ENCODE data around the gene RARRES1.

RARRES1 gene

DNA sequence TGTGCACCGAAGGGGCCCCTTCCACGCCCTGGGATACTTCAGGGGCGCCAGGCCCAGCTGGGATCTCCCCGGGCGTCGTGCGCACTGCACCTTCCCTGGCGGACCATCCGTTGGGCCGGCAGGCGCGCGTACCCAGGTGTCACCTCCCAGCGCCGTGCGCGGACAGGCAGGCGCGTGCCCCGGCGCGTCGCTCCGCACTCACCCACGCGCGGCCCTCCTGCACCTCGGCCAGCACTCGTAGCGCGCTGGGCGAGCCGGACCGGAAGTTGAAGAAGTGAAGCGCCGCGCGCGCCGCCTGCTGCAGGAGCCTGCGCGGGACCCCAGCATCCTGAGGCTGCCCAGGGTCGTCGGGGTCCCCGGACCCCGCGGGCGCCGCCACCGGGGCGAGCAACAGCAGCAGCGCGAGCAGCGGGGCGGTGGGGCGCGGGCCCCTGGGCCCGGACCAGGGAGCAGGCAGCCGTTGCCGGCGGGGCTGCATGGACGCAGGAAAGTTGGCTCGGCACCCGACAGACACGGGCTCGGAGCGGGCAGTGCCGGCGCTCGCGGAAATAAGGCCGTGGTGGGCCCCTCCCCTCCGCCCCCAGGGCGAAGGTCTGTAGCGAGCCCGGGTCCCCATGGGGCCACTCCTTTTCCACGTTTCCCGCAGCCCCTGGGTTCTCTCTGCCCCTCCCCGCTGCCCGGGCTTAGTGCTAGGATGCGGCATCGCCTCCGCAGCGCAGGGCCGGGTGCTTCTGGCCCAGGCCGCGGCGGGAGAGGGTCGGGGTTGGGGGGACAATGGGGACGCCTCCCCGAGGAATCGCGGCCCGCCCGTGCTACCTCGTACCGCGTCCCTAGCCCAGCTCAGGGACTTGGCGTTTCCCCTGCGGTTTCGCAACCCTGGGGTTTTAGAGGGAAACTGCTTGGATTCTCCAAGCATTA lies at the start of gene RARRES1:
TSS of gene RARRES1 (minus strand) at position 520 of the 918 bp plus-strand sequence. CDS start at position 478, 42 bp downstream.
- DNase-seq (ENCODE audit: low spot score) = peak; percentile 54

DNA sequence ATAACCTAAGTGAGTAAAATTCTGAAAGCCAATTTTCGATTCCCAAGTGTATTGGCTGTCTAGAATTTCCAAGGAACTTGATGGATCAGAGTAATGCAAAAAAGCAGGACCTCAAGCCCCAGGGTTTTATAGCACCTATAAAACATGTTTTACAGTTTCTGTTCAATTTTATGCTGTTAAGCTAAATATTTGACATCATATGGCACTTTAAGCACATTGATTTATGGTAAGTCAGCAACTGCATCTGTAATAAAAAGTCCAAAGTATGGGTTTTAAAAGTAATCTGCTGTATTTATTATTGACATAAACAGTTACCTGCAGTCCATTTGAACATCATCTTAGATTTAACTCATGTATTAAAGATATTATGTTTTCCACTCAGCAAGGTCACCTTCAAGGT lies 49.6 kb upstream of the RARRES1 start:
- DNase-seq (ENCODE audit: low spot score) = no peak

DNA sequence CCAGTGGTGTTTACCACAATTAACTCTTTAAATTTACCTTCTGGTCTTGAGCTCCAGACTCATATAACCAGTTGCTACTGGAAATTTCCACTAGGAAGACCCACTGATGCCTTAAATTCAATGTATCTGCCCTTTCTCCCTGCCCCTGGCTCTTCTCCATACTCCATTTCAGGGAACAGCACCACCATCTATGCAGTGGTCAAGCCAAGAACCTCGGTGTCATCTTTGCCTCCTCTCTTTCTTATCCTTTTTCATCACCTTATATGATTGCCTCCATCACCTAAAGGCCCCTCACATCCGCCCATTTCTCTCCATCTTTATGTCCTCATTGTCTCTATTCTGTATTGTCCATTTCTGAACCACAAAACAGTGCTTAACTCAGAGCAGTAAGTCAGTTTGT lies 48.9 kb upstream of the RARRES1 start:
- no peak for DNase-seq (ENCODE audit: low spot score)

DNA sequence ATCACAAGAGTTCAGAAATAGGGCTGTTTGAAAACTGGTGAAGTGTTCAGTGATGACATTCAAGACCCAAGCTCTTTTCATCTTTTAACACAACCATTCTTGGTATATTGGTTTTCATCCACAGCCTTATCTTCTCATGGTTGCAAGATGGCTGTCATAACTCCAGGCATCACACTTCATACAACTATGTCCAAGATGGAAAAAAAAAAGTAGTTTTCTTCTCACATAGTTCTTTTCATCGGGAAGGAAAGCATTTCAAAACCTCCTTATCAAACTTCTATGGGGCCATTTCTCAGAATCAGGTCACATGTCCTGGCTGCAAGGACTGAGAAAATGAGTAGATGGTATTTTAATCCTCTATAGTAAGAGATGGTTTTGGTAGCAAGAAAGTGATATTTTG lies 48.5 kb upstream of the RARRES1 start:
- DNase-seq (ENCODE audit: low spot score) = no peak

GRCh38 chr3:158777161-158777873 lies 45.1 kb upstream of the RARRES1 start:
- DNase-seq (ENCODE audit: low spot score) = no peak

- DNase-seq (ENCODE audit: low spot score) = no peak
Measured at GRCh38 chr3:158776531-158776930, 44.3 kb upstream of the RARRES1 start.

- DNase-seq (ENCODE audit: low spot score) = no peak
Measured at GRCh38 chr3:158775426-158776410, 43.5 kb upstream of the RARRES1 start.

- no peak for DNase-seq (ENCODE audit: low spot score)
Measured at GRCh38 chr3:158774965-158775364, 42.7 kb upstream of the RARRES1 start.

- DNase-seq (ENCODE audit: low spot score) = no peak
Measured at GRCh38 chr3:158773845-158774830, 41.9 kb upstream of the RARRES1 start.

GRCh38 chr3:158773166-158773565 lies 40.9 kb upstream of the RARRES1 start:
- DNase-seq (ENCODE audit: low spot score) = no peak

- no peak for DNase-seq (ENCODE audit: low spot score)
Measured at GRCh38 chr3:158771982-158772381, 39.7 kb upstream of the RARRES1 start.

DNA sequence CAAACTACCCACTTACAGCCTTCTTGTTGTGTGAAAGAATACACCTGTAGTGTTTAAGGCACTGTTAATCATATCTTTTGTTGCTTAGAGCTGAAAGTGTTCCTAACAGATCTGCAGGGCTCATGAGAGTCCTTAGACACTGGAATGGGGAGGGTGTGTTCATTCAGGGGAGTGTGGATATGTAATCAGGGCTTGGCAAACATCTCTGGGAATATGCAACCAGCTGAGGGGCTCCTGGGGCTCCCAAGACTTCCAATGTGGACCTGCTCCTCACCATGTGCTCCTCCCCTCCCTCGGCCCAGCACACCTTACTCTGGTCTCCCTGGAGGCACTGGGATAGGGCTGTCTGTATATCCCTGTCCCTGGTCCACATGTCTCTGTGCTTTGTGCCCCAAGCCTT lies 39.3 kb upstream of the RARRES1 start:
- DNase-seq (ENCODE audit: low spot score) = no peak

DNA sequence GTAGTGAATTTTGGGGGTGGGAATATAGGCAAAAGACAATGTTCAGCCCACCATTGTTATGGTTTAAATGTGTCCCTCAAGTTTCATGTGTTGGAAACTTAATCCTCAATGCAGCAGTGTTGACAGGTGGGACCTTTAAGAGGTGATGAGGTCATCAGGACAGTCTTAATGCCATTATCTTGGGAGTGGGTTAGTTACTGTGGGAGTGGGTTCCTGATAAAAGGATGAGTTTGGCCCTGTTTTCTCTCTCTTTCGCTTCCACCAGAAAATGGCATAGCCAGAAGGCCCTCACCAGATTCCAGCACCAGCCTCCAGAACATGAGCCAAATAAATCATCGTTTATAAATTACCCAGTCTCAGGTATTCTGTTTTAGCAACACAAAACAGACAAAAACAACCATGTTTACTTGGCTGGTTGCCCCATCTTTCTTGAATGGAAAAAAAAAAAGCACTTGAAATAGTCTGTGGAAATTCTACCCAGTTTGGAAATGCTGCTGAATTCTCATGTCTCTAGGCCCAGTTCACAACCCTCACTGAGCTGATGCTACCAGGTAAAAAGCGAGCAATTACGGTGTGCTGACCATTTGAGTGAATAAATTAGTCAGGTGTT lies 38.6 kb upstream of the RARRES1 start:
- DNase-seq (ENCODE audit: low spot score) = no peak

- no peak for DNase-seq (ENCODE audit: low spot score)
Measured at GRCh38 chr3:158769952-158770740, 37.9 kb upstream of the RARRES1 start.

DNA sequence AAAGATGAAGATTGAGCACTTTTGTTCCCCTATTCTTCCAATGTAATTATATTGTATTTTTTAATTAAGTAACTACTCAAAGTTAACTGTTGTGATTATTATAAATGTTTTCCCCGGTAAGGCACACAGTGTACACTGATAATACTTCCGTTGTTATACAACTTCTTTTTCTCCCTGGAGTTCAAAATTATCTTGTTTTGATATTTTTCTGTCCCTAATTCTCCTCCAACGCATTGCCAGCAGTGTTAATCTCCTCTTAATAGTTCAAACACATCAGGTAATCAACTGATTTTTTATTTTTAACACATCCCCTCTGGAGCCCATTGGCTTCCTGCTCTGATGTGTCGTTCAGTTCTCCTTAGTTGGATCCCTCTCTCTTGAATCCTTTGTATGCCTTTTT lies 37.3 kb upstream of the RARRES1 start:
- DNase-seq (ENCODE audit: low spot score) = no peak

- DNase-seq (ENCODE audit: low spot score) = no peak
Measured at GRCh38 chr3:158768881-158769543, 36.8 kb upstream of the RARRES1 start.

DNA sequence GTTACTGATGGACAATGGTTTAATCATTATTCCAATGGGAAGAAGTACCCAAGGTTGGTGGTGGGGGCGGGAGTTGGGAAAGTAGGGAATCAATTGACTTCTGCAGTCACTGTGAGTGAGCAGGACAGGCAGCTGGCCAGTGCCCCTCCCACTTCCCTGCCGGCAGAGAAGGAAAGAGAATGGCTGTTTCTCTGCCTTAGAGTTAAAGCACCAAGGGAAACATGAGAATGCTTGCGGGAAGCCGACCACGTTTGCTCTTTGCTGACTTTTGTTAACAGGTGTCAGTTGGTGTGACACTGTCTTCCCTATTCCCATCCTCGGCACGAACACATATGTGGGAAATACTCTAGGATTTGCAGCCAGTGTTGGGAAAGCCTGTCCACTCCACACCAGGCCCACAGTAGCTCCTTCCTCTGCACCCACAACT lies 36.1 kb upstream of the RARRES1 start:
- no peak for DNase-seq (ENCODE audit: low spot score)

DNA sequence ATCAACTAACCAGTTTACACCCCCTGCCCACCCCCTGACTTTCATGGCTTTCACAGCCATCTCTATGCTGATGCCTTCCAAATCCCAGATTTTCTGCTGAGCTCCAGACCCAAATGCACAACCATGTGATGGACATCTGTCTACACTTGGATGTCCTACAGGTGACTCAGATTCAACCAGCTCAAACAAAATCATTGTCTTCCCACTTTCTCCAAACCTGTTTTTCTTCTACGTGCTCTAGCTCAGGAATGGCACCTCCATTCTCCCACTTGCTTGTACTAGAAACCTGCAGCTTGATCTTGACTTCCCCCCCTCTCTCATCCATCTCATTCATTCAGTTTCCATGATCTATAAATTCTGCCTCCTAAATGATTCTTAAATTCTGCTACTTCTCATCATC lies 34.1 kb upstream of the RARRES1 start:
- no peak for DNase-seq (ENCODE audit: low spot score)

Measured in germinal center (tissue), 1 donor.